K562 (cell line): ENCODE data around the gene SORL1-AS1.

Source experiments
- ARID3A ChIP-seq: IDR thresholded peaks from 2 replicates; pipeline ENCODE4 v1.6.1; 2012; ENCODE audit warnings: low read depth, low read length, improper control_type of control experiment, borderline replicate concordance
- CC2D1A ChIP-seq: fragments of 450-650 bp; IDR thresholded peaks from 2 replicates; pipeline ENCODE4 v1.6.1; 2017; ENCODE audit warnings: mild to moderate bottlenecking
- PRMT5 ChIP-seq: sonication (generic); formaldehyde crosslinking; IDR thresholded peaks from 2 replicates; pipeline ENCODE4 v1.5.0; 2020; ENCODE audit warnings: missing genetic modification reagents
- SMARCB1 ChIP-seq: IDR thresholded peaks from 2 replicates; pipeline ENCODE4 v1.6.1; 2011; ENCODE audit warnings: improper control_type of control experiment, low read depth; ENCODE audit not compliant: insufficient read length
- THAP12 ChIP-seq: fragments of 250-450 bp; sonication (Bioruptor Pico); IDR thresholded peaks from 2 replicates; pipeline ENCODE4 v1.9.0; 2021; ENCODE audit warnings: mild to moderate bottlenecking, inconsistent platforms
- ZBTB17 ChIP-seq: fragments of 450-650 bp; formaldehyde crosslinking; IDR thresholded peaks from 2 replicates; pipeline ENCODE4 v1.4.0; 2020; ENCODE audit warnings: mild to moderate bottlenecking
- TF ChIP-seq, protein P1 (sequence below): sonication (generic); formaldehyde crosslinking; IDR thresholded peaks from 2 replicates; pipeline ENCODE4 v1.8.1; 2023; ENCODE audit warnings: mild to moderate bottlenecking, missing genetic modification reagents

SORL1-AS1 gene

DNA sequence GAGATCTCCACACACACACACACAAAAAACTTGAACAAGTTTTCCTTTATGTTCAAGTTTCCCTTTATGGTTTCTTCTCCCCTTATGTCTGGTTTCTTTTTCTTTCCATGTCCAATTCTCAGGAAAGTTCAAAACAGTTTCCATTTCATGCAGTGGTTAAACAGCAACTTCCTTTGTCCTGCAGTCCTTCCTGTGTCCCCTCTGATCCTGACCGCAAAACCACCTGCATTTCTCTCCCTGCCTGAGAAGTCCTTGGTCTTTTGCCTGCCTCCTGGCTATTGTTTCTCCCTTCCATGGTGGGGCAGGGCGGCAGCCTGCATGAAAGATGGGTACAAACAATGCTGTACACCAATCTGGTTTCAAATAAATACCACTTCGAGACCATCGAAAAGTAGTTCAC is 58.9 kb downstream of the SORL1-AS1 start (continued):
- TF ChIP-seq, protein P1, sequence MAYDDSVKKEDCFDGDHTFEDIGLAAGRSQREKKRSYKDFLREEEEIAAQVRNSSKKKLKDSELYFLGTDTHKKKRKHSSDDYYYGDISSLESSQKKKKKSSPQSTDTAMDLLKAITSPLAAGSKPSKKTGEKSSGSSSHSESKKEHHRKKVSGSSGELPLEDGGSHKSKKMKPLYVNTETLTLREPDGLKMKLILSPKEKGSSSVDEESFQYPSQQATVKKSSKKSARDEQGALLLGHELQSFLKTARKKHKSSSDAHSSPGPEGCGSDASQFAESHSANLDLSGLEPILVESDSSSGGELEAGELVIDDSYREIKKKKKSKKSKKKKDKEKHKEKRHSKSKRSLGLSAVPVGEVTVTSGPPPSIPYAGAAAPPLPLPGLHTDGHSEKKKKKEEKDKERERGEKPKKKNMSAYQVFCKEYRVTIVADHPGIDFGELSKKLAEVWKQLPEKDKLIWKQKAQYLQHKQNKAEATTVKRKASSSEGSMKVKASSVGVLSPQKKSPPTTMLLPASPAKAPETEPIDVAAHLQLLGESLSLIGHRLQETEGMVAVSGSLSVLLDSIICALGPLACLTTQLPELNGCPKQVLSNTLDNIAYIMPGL, result no peak
- TF ChIP-seq ZBTB17 (no peak), THAP12 (CRISPR knock-in tag) (no peak), ARID3A (no peak), PRMT5 (CRISPR knock-in tag) (no peak), CC2D1A (no peak), SMARCB1 (no peak)
